ENCODE measurements around the gene AFF3.

GRCh38 chr2:100163605-100164004 lies 21.2 kb upstream of the AFF3 start:
- TF ChIP-seq CTCF (IDR thresholded peaks at IDR 0.05) (no peak), EP300 (IDR thresholded peaks at IDR 0.05) (no peak), POLR2A (IDR thresholded peaks at IDR 0.05) (no peak), POLR2AphosphoS5 (IDR thresholded peaks at IDR 0.05) (no peak)
